IgD-negative memory B cell (primary cell): ENCODE data around the gene MYPN. TPM values are rescaled to one million over a fixed set of nuclear protein-coding genes. Genes with fewer than 3 reads are reported as not detected.
A peak's percentile ranks its signal among the peaks of the same experiment; 100 is the strongest.
"Not testable (repeated sequence)": the region's sequence is repeated elsewhere in the genome, so short reads cannot be mapped to it uniquely, and the experiment has no call there.

ENCODE experiments used
- H3K27ac Mint-ChIP-seq, 3 donors: one replicate each; pipeline ENCODE4 v1.8.0; 2020 to 2022; ENCODE audit warnings: mild to moderate bottlenecking in 3 of 3, mixed read lengths in 3 of 3, moderate library complexity in 1 of 3
- H3K27me3 Mint-ChIP-seq: one replicate; pipeline ENCODE4 v1.8.0; 2021; ENCODE audit warnings: mixed read lengths
- H3K36me3 Mint-ChIP-seq: one replicate; pipeline ENCODE4 v1.8.0; 2020; ENCODE audit warnings: mild to moderate bottlenecking, mixed read lengths
- H3K4me1 Mint-ChIP-seq, 3 donors: one replicate each; pipeline ENCODE4 v1.8.0; 2020 to 2022; ENCODE audit warnings: mixed read lengths in 3 of 3, mild to moderate bottlenecking in 1 of 3
- H3K4me3 Mint-ChIP-seq, 4 donors: one replicate each; pipeline ENCODE4 v1.8.0; 2020 to 2022; ENCODE audit warnings: mild to moderate bottlenecking in 4 of 4, mixed read lengths in 4 of 4, moderate library complexity in 3 of 4
- H3K9me3 Mint-ChIP-seq, 3 donors: one replicate each; pipeline ENCODE4 v1.8.0; 2020 to 2021; ENCODE audit warnings: mixed read lengths in 3 of 3, mild to moderate bottlenecking in 1 of 3
- polyA plus RNA-seq: library from polyadenylated mRNA; unstranded; fragments of 300-500 nt; fragmentation: Illumina TruSeq; gene quantifications from one replicate; pipeline ENCODE4 v1.2.3, GENCODE V29; 2021

Gene MYPN
- polyA plus RNA-seq, 1 donor from 2014 or later, result not detected

GRCh38 chr10:68138526-68138925 is 29.2 kb downstream of the MYPN start:
- Mint-ChIP-seq H3K36me3 (no peaks in the 10 kb centered on the region), H3K27me3 (peaks cover 14% of the 10 kb centered on the region), H3K9me3 (peaks cover 0 to 2% (median 0%) of the 10 kb centered on the region in 3 donors), H3K27ac (no peak overlapping the region), H3K4me1 (no peaks in the 10 kb centered on the region), H3K4me3 (no peak overlapping the region)

- peaks cover 0 to 2% (median 0%) of the 10 kb centered on the region in 3 donors for H3K9me3 Mint-ChIP-seq
- H3K27ac Mint-ChIP-seq, result no peak overlapping the region
- H3K4me3 Mint-ChIP-seq, result no peak overlapping the region
- H3K36me3 Mint-ChIP-seq, result no peaks in the 10 kb centered on the region
- peaks cover 14% of the 10 kb centered on the region for H3K27me3 Mint-ChIP-seq
- no peaks in the 10 kb centered on the region for H3K4me1 Mint-ChIP-seq
Observed at GRCh38 chr10:68139448-68140272, 30.4 kb downstream of the MYPN start.

- Mint-ChIP-seq H3K4me1 (no peaks in the 10 kb centered on the region), H3K36me3 (no peaks in the 10 kb centered on the region), H3K4me3 (no peak overlapping the region), H3K27ac (no peak overlapping the region), H3K27me3 (peaks cover 16% of the 10 kb centered on the region), H3K9me3 (peaks cover 0 to 2% (median 0%) of the 10 kb centered on the region in 3 donors)
Observed at GRCh38 chr10:68142761-68143160, 33.5 kb downstream of the MYPN start.

- Mint-ChIP-seq H3K36me3 (no peaks in the 10 kb centered on the region), H3K27ac (no peak overlapping the region), H3K4me1 (no peaks in the 10 kb centered on the region), H3K4me3 (no peak overlapping the region), H3K27me3 (peaks cover 9% of the 10 kb centered on the region), H3K9me3 (peaks cover 0 to 2% (median 0%) of the 10 kb centered on the region in 3 donors)
Observed at GRCh38 chr10:68144709-68145108, 35.4 kb downstream of the MYPN start.

- no peaks in the 10 kb centered on the region for H3K36me3 Mint-ChIP-seq
- no peak overlapping the region for H3K27ac Mint-ChIP-seq
- no peak overlapping the region for H3K4me3 Mint-ChIP-seq
- peaks cover 2% of the 10 kb centered on the region for H3K27me3 Mint-ChIP-seq
- H3K4me1 Mint-ChIP-seq, result no peaks in the 10 kb centered on the region
- H3K9me3 Mint-ChIP-seq, result peaks cover 0 to 2% (median 0%) of the 10 kb centered on the region in 3 donors
Observed at GRCh38 chr10:68145705-68146104, 36.4 kb downstream of the MYPN start.

GRCh38 chr10:68146133-68146532 is 36.8 kb downstream of the MYPN start:
- peaks cover 0 to 2% (median 0%) of the 10 kb centered on the region in 3 donors for H3K9me3 Mint-ChIP-seq
- H3K36me3 Mint-ChIP-seq, result no peaks in the 10 kb centered on the region
- H3K27ac Mint-ChIP-seq, result no peak overlapping the region
- no peak overlapping the region for H3K4me3 Mint-ChIP-seq
- H3K27me3 Mint-ChIP-seq, result peaks cover 2% of the 10 kb centered on the region
- no peaks in the 10 kb centered on the region for H3K4me1 Mint-ChIP-seq

GRCh38 chr10:68151453-68151852 is 42.2 kb downstream of the MYPN start:
- Mint-ChIP-seq H3K4me3 (no peak overlapping the region), H3K27me3 (peaks cover 5% of the 10 kb centered on the region), H3K27ac (no peak overlapping the region), H3K4me1 (no peaks in the 10 kb centered on the region), H3K36me3 (no peaks in the 10 kb centered on the region), H3K9me3 (no peaks in the 10 kb centered on the region)

- no peak overlapping the region for H3K27ac Mint-ChIP-seq
- no peaks in the 10 kb centered on the region for H3K9me3 Mint-ChIP-seq
- H3K4me1 Mint-ChIP-seq, result no peaks in the 10 kb centered on the region
- H3K27me3 Mint-ChIP-seq, result peaks cover 3% of the 10 kb centered on the region
- no peaks in the 10 kb centered on the region for H3K36me3 Mint-ChIP-seq
- no peak overlapping the region for H3K4me3 Mint-ChIP-seq
Observed at GRCh38 chr10:68153473-68154210, 44.4 kb downstream of the MYPN start.

- Mint-ChIP-seq H3K27ac (no peak overlapping the region), H3K4me3 (no peak overlapping the region), H3K9me3 (no peaks in the 10 kb centered on the region), H3K4me1 (no peaks in the 10 kb centered on the region), H3K27me3 (peaks cover 3% of the 10 kb centered on the region), H3K36me3 (no peaks in the 10 kb centered on the region)
Observed at GRCh38 chr10:68154211-68154497, 44.9 kb downstream of the MYPN start.

GRCh38 chr10:68155615-68156210 is 46.4 kb downstream of the MYPN start:
- Mint-ChIP-seq H3K36me3 (no peaks in the 10 kb centered on the region), H3K27ac (no peak overlapping the region), H3K9me3 (no peaks in the 10 kb centered on the region), H3K4me3 (no peak overlapping the region), H3K27me3 (peaks cover 3% of the 10 kb centered on the region), H3K4me1 (no peaks in the 10 kb centered on the region)

- no peaks in the 10 kb centered on the region for H3K9me3 Mint-ChIP-seq
- H3K27me3 Mint-ChIP-seq, result peaks cover 3% of the 10 kb centered on the region
- no peak overlapping the region for H3K4me3 Mint-ChIP-seq
- no peaks in the 10 kb centered on the region for H3K36me3 Mint-ChIP-seq
- peak overlapping the region in 1 of 3 donors; percentile 39 for H3K27ac Mint-ChIP-seq
- H3K4me1 Mint-ChIP-seq, result no peaks in the 10 kb centered on the region
Observed at GRCh38 chr10:68156373-68157185, 47.3 kb downstream of the MYPN start.

GRCh38 chr10:68157522-68157921 is 48.2 kb downstream of the MYPN start:
- not testable (repeated sequence) for H3K27ac Mint-ChIP-seq, H3K36me3 Mint-ChIP-seq, H3K4me3 Mint-ChIP-seq, H3K4me1 Mint-ChIP-seq, H3K27me3 Mint-ChIP-seq, H3K9me3 Mint-ChIP-seq

GRCh38 chr10:68158031-68158430 is 48.7 kb downstream of the MYPN start:
- Mint-ChIP-seq H3K36me3 (no peaks in the 10 kb centered on the region), H3K27me3 (peaks cover 3% of the 10 kb centered on the region), H3K9me3 (no peaks in the 10 kb centered on the region), H3K4me1 (no peaks in the 10 kb centered on the region), H3K4me3 (no peak overlapping the region), H3K27ac (no peak overlapping the region)

GRCh38 chr10:68163735-68164134 is 54.4 kb downstream of the MYPN start:
- Mint-ChIP-seq H3K4me1 (peaks cover 0 to 1% (median 0%) of the 10 kb centered on the region in 3 donors), H3K9me3 (peaks cover 0 to 2% (median 0%) of the 10 kb centered on the region in 3 donors), H3K4me3 (no peak overlapping the region), H3K27ac (no peak overlapping the region), H3K36me3 (no peaks in the 10 kb centered on the region), H3K27me3 (no peaks in the 10 kb centered on the region)

- Mint-ChIP-seq H3K27me3 (no peaks in the 10 kb centered on the region), H3K4me1 (peaks cover 0 to 1% (median 0%) of the 10 kb centered on the region in 3 donors), H3K27ac (no peak overlapping the region), H3K4me3 (no peak overlapping the region), H3K36me3 (no peaks in the 10 kb centered on the region), H3K9me3 (peaks cover 0 to 2% (median 2%) of the 10 kb centered on the region in 3 donors)
Observed at GRCh38 chr10:68165643-68166042, 56.4 kb downstream of the MYPN start.
